Epithelial cell of prostate (primary cell): ENCODE measurements around the gene MYO5B.

ENCODE experiments used
- DNase-seq: peaks from one replicate; pipeline ENCODE4 v3.0.0-alpha.2; 2011; ENCODE audit warnings: low read depth, low spot score
- H3K27ac ChIP-seq: fragments of 450-650 bp; 2 replicates; pipeline ENCODE4 v1.5.1; 2017; ENCODE audit warnings: mild to moderate bottlenecking

MYO5B gene

GRCh38 chr18:49875155-49875554 is 319.8 kb downstream of the MYO5B start:
- H3K27ac ChIP-seq: peak overlapping the region; percentile 14
- DNase-seq: no peak

GRCh38 chr18:49874238-49874637 is 320.7 kb downstream of the MYO5B start:
- peak overlapping the region; percentile 14 for H3K27ac ChIP-seq
- DNase-seq: no peak

- no peak for DNase-seq
- H3K27ac ChIP-seq: no peak overlapping the region
Observed at GRCh38 chr18:49869354-49869753, 325.6 kb downstream of the MYO5B start.

GRCh38 chr18:49866680-49867079 is 328.3 kb downstream of the MYO5B start:
- no peak overlapping the region for H3K27ac ChIP-seq
- DNase-seq: no peak

- DNase-seq: no peak
- H3K27ac ChIP-seq: no peak overlapping the region
Observed at GRCh38 chr18:49865401-49865800, 329.5 kb downstream of the MYO5B start.

- no peak overlapping the region for H3K27ac ChIP-seq
- no peak for DNase-seq
Observed at GRCh38 chr18:49863769-49864621, 331.0 kb downstream of the MYO5B start.

GRCh38 chr18:49862656-49863385 is 332.1 kb downstream of the MYO5B start:
- H3K27ac ChIP-seq: no peak overlapping the region
- no peak for DNase-seq

- H3K27ac ChIP-seq: no peak overlapping the region
- DNase-seq: no peak
Observed at GRCh38 chr18:49861659-49862058, 333.3 kb downstream of the MYO5B start.

- H3K27ac ChIP-seq: peak overlapping the region; percentile 53
- DNase-seq: no peak
Observed at GRCh38 chr18:49859725-49860124, 335.2 kb downstream of the MYO5B start.

GRCh38 chr18:49859021-49859359 is 336.0 kb downstream of the MYO5B start:
- peak overlapping the region; percentile 53 for H3K27ac ChIP-seq
- DNase-seq: no peak

GRCh38 chr18:49858309-49859020 is 336.5 kb downstream of the MYO5B start:
- DNase-seq: no peak
- H3K27ac ChIP-seq: peak overlapping the region; percentile 53

GRCh38 chr18:49857708-49858107 is 337.2 kb downstream of the MYO5B start:
- no peak for DNase-seq
- H3K27ac ChIP-seq: no peak overlapping the region

GRCh38 chr18:49856496-49856895 is 338.5 kb downstream of the MYO5B start:
- H3K27ac ChIP-seq: no peak overlapping the region
- no peak for DNase-seq

GRCh38 chr18:49855711-49856415 is 339.1 kb downstream of the MYO5B start:
- DNase-seq: no peak
- H3K27ac ChIP-seq: no peak overlapping the region

GRCh38 chr18:49854681-49855080 is 340.3 kb downstream of the MYO5B start:
- H3K27ac ChIP-seq: no peak overlapping the region
- no peak for DNase-seq

- DNase-seq: no peak
- H3K27ac ChIP-seq: no peak overlapping the region
Observed at GRCh38 chr18:49853436-49853835, 341.5 kb downstream of the MYO5B start.

GRCh38 chr18:49853011-49853410 is 341.9 kb downstream of the MYO5B start:
- DNase-seq: no peak
- H3K27ac ChIP-seq: no peak overlapping the region

- peak overlapping the region; percentile 97 for H3K27ac ChIP-seq
- DNase-seq: no peak
Observed at GRCh38 chr18:49851624-49852023, 343.3 kb downstream of the MYO5B start.

GRCh38 chr18:49850636-49851035 is 344.3 kb downstream of the MYO5B start:
- DNase-seq: no peak
- peak overlapping the region; percentile 97 for H3K27ac ChIP-seq
